Left ventricle myocardium inferior (tissue), 1 donor: ENCODE results near the gene SEPSECS. TPM values are rescaled to one million over a fixed set of nuclear protein-coding genes. Genes with fewer than 3 reads are reported as not detected.

ENCODE experiments used
- DNase-seq: peaks from one replicate; pipeline ENCODE4 v3.0.0-alpha.2; 2020
- H3K27ac ChIP-seq: fragments of 200-600 bp; replicated peaks from 2 replicates; pipeline ENCODE4 v1.8.0; 2021
- H3K27me3 ChIP-seq: fragments of 200-600 bp; 2 replicates; pipeline ENCODE4 v1.8.0; 2021; ENCODE audit warnings: low read depth
- H3K36me3 ChIP-seq: fragments of 200-600 bp; 2 replicates; pipeline ENCODE4 v1.8.0; 2021
- H3K4me1 ChIP-seq: fragments of 200-600 bp; 2 replicates; pipeline ENCODE4 v1.8.0; 2021
- H3K4me3 ChIP-seq: fragments of 200-600 bp; 2 replicates; pipeline ENCODE4 v1.8.0; 2021; ENCODE audit warnings: mild to moderate bottlenecking, moderate library complexity
- H3K9me3 ChIP-seq: fragments of 200-600 bp; replicated peaks from 2 replicates; pipeline ENCODE4 v1.8.0; 2021
- CTCF ChIP-seq: fragments of 200-600 bp; IDR thresholded peaks from 2 replicates; pipeline ENCODE4 v1.8.0; 2021; ENCODE audit warnings: antibody characterized with exemption, mild to moderate bottlenecking, borderline replicate concordance
- intact Hi-C: fragments of 100-400 bp; cut with micrococcal nuclease; formaldehyde crosslinking; loops from one replicate; pipeline ENCODE4 v1.11.0; 2022
- total RNA-seq: library from RNA; stranded (reverse); fragmentation: NEBNext Ultra II Directional; extraction: Animal tissue kit (Norgen Biotek cat#: 25700); gene quantifications from one replicate; pipeline ENCODE4 v1.2.1, GENCODE V29; 2021
- donor health status: DM: no; HTN: yes; CAD: no; lungs with severe emphysema.

SEPSECS gene
- total RNA-seq, 1 donor from 2014 or later = 4.9 TPM

- Histone ChIP-seq H3K9me3 (no peaks in the 10 kb centered on the region), H3K27ac (no peak overlapping the region), H3K4me1 (peaks cover 2% of the 10 kb centered on the region), H3K4me3 (no peak overlapping the region), H3K36me3 (no peaks in the 10 kb centered on the region), H3K27me3 (no peaks in the 10 kb centered on the region)
- no peak for DNase-seq
- intact Hi-C loops = no loop called here
- TF ChIP-seq CTCF = no peak
Observed at GRCh38 chr4:25112995-25113380, 47.3 kb downstream of the SEPSECS start.

- no peaks in the 10 kb centered on the region for H3K36me3 ChIP-seq
- H3K9me3 ChIP-seq = no peaks in the 10 kb centered on the region
- no peak for DNase-seq
- H3K4me3 ChIP-seq = no peak overlapping the region
- peaks cover 7% of the 10 kb centered on the region for H3K4me1 ChIP-seq
- no peaks in the 10 kb centered on the region for H3K27me3 ChIP-seq
- no peak overlapping the region for H3K27ac ChIP-seq
- TF ChIP-seq CTCF = no peak
- intact Hi-C loops = no loop called here
Observed at GRCh38 chr4:25112366-25112994, 47.8 kb downstream of the SEPSECS start.

- no peaks in the 10 kb centered on the region for H3K36me3 ChIP-seq
- H3K4me3 ChIP-seq = no peak overlapping the region
- no peaks in the 10 kb centered on the region for H3K9me3 ChIP-seq
- intact Hi-C loops = no loop called here
- TF ChIP-seq CTCF = no peak
- DNase-seq = no peak
- H3K27ac ChIP-seq = no peak overlapping the region
- H3K27me3 ChIP-seq = no peaks in the 10 kb centered on the region
- peaks cover 12% of the 10 kb centered on the region for H3K4me1 ChIP-seq
Observed at GRCh38 chr4:25111648-25112196, 48.5 kb downstream of the SEPSECS start.

GRCh38 chr4:25110527-25111329 is 49.5 kb downstream of the SEPSECS start:
- H3K9me3 ChIP-seq = no peaks in the 10 kb centered on the region
- intact Hi-C loops = no loop called here
- no peak overlapping the region for H3K4me3 ChIP-seq
- H3K4me1 ChIP-seq = peaks cover 12% of the 10 kb centered on the region
- no peaks in the 10 kb centered on the region for H3K36me3 ChIP-seq
- no peak for DNase-seq
- TF ChIP-seq CTCF = no peak
- H3K27ac ChIP-seq = no peak overlapping the region
- no peaks in the 10 kb centered on the region for H3K27me3 ChIP-seq

GRCh38 chr4:25109511-25109910 is 50.7 kb downstream of the SEPSECS start:
- intact Hi-C loops = no loop called here
- Histone ChIP-seq H3K27ac (no peak overlapping the region), H3K4me1 (peaks cover 19% of the 10 kb centered on the region), H3K4me3 (no peak overlapping the region), H3K9me3 (no peaks in the 10 kb centered on the region), H3K27me3 (no peaks in the 10 kb centered on the region), H3K36me3 (no peaks in the 10 kb centered on the region)
- TF ChIP-seq CTCF = no peak
- DNase-seq = no peak
